ENCODE data around the gene CDH13.

CDH13 gene

GRCh38 chr16:83143788-83144187 is 517.0 kb downstream of the CDH13 start:
- DNase-seq (ENCODE audit: low spot score) (no peak), ATAC-seq (ENCODE audit: low read depth) (peak; percentile 49; the same call in 1 of the 3 replicates)
- H3K36me3 ChIP-seq (ENCODE audit: low read depth), result no peaks in the 10 kb centered on the region
- H3K4me1 ChIP-seq (ENCODE audit: insufficient read depth, poor library complexity, severe bottlenecking), result peaks cover 4% of the 10 kb centered on the region
- no peak overlapping the region for H3K4me3 ChIP-seq (ENCODE audit: severe bottlenecking)
- H3K27ac ChIP-seq (ENCODE audit: poor library complexity, severe bottlenecking), result no peak overlapping the region
- TF ChIP-seq CTCF (IDR thresholded peaks at IDR 0.05; ENCODE audit: poor library complexity, severe bottlenecking), result no peak
- H3K9me3 ChIP-seq (ENCODE audit: severe bottlenecking), result no peaks in the 10 kb centered on the region
- H3K27me3 ChIP-seq (ENCODE audit: insufficient read depth, poor library complexity, severe bottlenecking), result no peaks in the 10 kb centered on the region

GRCh38 chr16:83145297-83145696 is 518.5 kb downstream of the CDH13 start:
- DNase-seq (ENCODE audit: low spot score) (no peak), ATAC-seq (ENCODE audit: low read depth) (no peak)
- H3K27ac ChIP-seq (ENCODE audit: poor library complexity, severe bottlenecking), result no peak overlapping the region
- no peak for TF ChIP-seq CTCF (IDR thresholded peaks at IDR 0.05; ENCODE audit: poor library complexity, severe bottlenecking)
- peaks cover 4% of the 10 kb centered on the region for H3K4me1 ChIP-seq (ENCODE audit: insufficient read depth, poor library complexity, severe bottlenecking)
- H3K4me3 ChIP-seq (ENCODE audit: severe bottlenecking), result no peak overlapping the region
- no peaks in the 10 kb centered on the region for H3K27me3 ChIP-seq (ENCODE audit: insufficient read depth, poor library complexity, severe bottlenecking)
- H3K9me3 ChIP-seq (ENCODE audit: severe bottlenecking), result no peaks in the 10 kb centered on the region
- no peaks in the 10 kb centered on the region for H3K36me3 ChIP-seq (ENCODE audit: low read depth)

GRCh38 chr16:83147244-83147643 is 520.5 kb downstream of the CDH13 start:
- no peak for TF ChIP-seq CTCF (IDR thresholded peaks at IDR 0.05; ENCODE audit: poor library complexity, severe bottlenecking)

GRCh38 chr16:83158320-83158957 is 531.7 kb downstream of the CDH13 start:
- TF ChIP-seq CTCF (IDR thresholded peaks at IDR 0.05; ENCODE audit: poor library complexity, severe bottlenecking), result no peak
- ATAC-seq (ENCODE audit: low read depth) (no peak), DNase-seq (ENCODE audit: low spot score) (no peak)
- Histone ChIP-seq H3K4me1 (ENCODE audit: insufficient read depth, poor library complexity, severe bottlenecking) (no peaks in the 10 kb centered on the region), H3K9me3 (ENCODE audit: severe bottlenecking) (no peaks in the 10 kb centered on the region), H3K36me3 (ENCODE audit: low read depth) (no peaks in the 10 kb centered on the region), H3K27ac (ENCODE audit: poor library complexity, severe bottlenecking) (no peak overlapping the region), H3K4me3 (ENCODE audit: severe bottlenecking) (no peak overlapping the region), H3K27me3 (ENCODE audit: insufficient read depth, poor library complexity, severe bottlenecking) (no peaks in the 10 kb centered on the region)

More at GRCh38 chr16:83147244-83147643, 520.5 kb downstream of the CDH13 start:
- ATAC-seq (ENCODE audit: low read depth) (no peak), DNase-seq (ENCODE audit: low spot score) (no peak)
- Histone ChIP-seq H3K27ac (ENCODE audit: poor library complexity, severe bottlenecking) (no peak overlapping the region), H3K9me3 (ENCODE audit: severe bottlenecking) (no peaks in the 10 kb centered on the region), H3K4me3 (ENCODE audit: severe bottlenecking) (no peak overlapping the region), H3K36me3 (ENCODE audit: low read depth) (no peaks in the 10 kb centered on the region), H3K27me3 (ENCODE audit: insufficient read depth, poor library complexity, severe bottlenecking) (no peaks in the 10 kb centered on the region), H3K4me1 (ENCODE audit: insufficient read depth, poor library complexity, severe bottlenecking) (peaks cover 4% of the 10 kb centered on the region)

GRCh38 chr16:83159049-83159448 is 532.3 kb downstream of the CDH13 start:
- no peaks in the 10 kb centered on the region for H3K4me1 ChIP-seq (ENCODE audit: insufficient read depth, poor library complexity, severe bottlenecking)
- no peak overlapping the region for H3K4me3 ChIP-seq (ENCODE audit: severe bottlenecking)
- no peak overlapping the region for H3K27ac ChIP-seq (ENCODE audit: poor library complexity, severe bottlenecking)
- ATAC-seq (ENCODE audit: low read depth) (no peak), DNase-seq (ENCODE audit: low spot score) (no peak)
- no peaks in the 10 kb centered on the region for H3K9me3 ChIP-seq (ENCODE audit: severe bottlenecking)
- no peak for TF ChIP-seq CTCF (IDR thresholded peaks at IDR 0.05; ENCODE audit: poor library complexity, severe bottlenecking)
- no peaks in the 10 kb centered on the region for H3K27me3 ChIP-seq (ENCODE audit: insufficient read depth, poor library complexity, severe bottlenecking)
- H3K36me3 ChIP-seq (ENCODE audit: low read depth), result no peaks in the 10 kb centered on the region

Data from RWPE2 (cell line).